Cardiac septum (tissue), 1 donor: ENCODE data around the gene TBC1D22B. TPM values are rescaled to one million over a fixed set of nuclear protein-coding genes. Genes with fewer than 3 reads are reported as not detected.

Experiments used
- DNase-seq: peaks from one replicate; pipeline ENCODE4 v3.0.0-alpha.2; 2020; ENCODE audit warnings: low spot score
- intact Hi-C: fragments of 100-400 bp; cut with DNase I; formaldehyde crosslinking; loops from one replicate; pipeline ENCODE4 v1.14.0; 2022
- total RNA-seq: library from RNA; stranded (reverse); fragmentation: NEBNext Ultra II Directional; extraction: Animal tissue kit (Norgen Biotek cat#: 25700); gene quantifications from one replicate; pipeline ENCODE4 v1.2.1, GENCODE V29; 2021
- donor health status: DM: no; HTN: no; CAD: no.

Gene TBC1D22B
- total RNA-seq, 1 donor from 2014 or later, result 9.1 TPM

GRCh38 chr6:37369321-37370201, 112.0 kb downstream of the TBC1D22B start:
- DNase-seq, result no peak
- intact Hi-C loops, result loop anchor here (5.0 to 10.0 kb wide), 2 partner anchors 198 to 325 kb away; partner anchors contain the start of gene MDGA1

DNA sequence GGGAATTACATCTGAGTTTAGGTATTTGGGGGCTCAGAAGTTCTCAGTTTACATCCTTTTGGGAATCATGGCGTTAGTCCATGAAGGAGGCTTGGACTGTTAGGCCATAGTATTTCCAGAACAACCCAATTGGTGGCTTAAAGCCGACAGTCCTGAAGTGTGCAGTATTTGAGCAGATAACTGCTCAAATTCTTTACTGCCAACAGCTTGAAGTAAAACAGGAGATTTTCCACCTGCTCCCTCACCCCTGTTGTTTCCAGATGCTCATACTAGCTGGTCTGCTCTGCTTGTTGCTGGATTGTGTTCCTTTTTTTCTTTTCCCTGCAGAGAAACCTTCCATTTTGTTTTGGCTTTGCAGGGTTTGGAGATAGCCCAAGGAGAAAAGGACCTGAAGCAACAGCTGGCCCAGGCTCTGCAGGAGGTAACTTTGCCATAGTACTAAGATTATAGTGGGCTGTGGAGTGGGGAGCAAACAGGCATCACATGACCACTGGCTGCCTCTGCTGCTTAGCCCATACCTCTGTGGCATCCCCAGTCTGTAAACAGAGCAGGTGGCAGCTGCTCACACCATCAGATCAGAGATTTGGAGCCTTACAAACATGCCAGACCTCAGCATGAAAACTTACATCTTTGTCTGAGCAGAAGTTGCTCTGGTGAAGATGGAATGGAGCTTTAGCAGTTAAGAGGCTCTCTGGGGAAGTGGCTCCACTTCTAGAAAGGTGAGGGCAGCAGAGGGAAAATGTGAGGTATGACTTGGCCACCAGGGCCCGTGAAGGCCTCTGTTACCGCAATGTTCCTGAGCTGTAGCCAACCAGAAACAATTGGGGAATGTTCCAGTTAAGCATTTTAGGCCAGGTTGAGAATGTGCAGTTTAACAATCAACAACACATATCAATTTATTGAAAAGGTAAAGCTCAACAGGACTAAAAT, 113.8 kb downstream of the TBC1D22B start:
- DNase-seq, result no peak
- intact Hi-C loops, result no loop called here

DNA sequence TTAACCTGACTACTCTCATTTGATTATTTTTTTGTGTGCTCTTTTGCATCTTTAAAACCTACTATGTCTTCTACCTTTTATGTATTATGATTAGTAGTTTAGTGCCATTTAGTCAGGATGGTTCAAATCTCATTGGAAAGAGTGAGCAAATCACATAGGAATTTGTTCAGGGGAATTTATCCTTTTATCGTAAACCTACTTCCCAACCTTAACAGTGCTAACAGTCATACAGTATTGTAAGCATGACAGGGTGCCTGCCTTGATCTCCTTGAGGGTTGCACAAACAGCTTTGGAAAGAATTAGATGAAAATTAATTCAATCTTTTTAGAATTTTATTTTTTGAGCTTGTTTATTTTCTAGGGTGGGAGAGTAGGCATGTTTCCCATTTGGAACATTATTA, 114.5 kb downstream of the TBC1D22B start:
- DNase-seq, result no peak
- intact Hi-C loops, result no loop called here

GRCh38 chr6:37373822-37374471, 116.4 kb downstream of the TBC1D22B start:
- intact Hi-C loops, result no loop called here
- no peak for DNase-seq

GRCh38 chr6:37375376-37375775, 117.8 kb downstream of the TBC1D22B start:
- intact Hi-C loops, result no loop called here
- no peak for DNase-seq

DNA sequence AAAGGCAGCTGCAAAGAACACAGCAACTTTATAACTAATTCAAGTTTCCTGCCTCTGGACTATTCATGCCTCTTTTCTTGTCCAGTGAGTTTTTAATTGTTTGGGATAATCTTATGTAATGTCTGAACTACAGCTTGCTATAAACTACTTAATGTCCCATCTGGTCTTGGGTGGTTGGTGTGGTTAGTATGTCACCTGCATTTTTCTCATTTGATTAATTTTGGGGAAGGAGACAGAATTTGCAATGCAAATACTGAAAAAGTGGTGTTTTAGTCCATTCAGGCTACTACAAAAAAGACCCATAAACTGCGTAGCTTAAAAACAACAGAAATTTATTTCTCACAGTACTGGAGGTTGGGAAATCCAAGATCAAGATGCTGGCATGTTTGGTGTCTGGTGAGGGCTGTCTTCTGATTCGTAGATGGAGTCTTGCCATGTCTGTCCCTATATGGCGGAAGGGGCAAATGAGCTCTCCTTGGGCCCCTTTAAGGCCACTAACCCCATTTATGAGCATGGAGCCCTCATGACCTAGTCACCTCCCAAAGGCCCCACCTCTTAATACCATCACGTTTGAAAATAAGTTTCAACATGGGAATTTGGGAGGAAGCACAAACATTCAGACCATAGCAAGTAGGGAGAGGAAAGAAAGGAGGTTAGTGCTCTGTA, 118.6 kb downstream of the TBC1D22B start:
- DNase-seq, result no peak
- intact Hi-C loops, result no loop called here

DNA sequence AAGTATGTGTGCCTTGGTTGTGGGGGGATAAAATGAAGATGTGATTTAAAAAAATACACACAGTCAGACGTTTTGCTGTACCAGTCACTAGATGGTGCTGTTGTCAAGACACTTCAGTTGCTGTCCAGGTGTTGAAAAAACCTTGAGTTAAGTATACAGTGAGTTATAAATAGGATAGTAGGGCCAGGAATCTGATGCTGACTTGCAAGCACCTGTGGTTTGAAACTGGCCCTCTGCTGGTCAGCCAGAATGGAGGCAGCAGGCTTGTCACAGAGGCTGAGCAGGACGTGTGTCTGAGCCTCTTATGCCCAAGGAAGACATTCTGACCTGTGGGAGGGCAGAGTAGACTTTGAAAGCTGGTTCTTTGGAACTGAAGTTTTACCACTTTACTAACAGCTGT, 124.0 kb downstream of the TBC1D22B start:
- intact Hi-C loops, result loop anchor here (5.0 kb wide), 2 partner anchors 101 to 186 kb away; no protein-coding TSS in a partner anchor
- DNase-seq, result no peak

Other genes starting within 250 kb of the TBC1D22B start
- 16.6 TPM for gene PIM1, start 87.6 kb upstream of the TBC1D22B start, total RNA-seq
- 1.0 TPM for gene TMEM217, start 372 bp downstream of the TBC1D22B start, total RNA-seq
- 13.2 TPM for gene RNF8, start 96.2 kb downstream of the TBC1D22B start, total RNA-seq
- gene CMTR1, start 175.4 kb downstream of the TBC1D22B start, total RNA-seq, result 30.4 TPM
- 28.0 TPM for gene CCDC167, start 242.1 kb downstream of the TBC1D22B start, total RNA-seq